ENCODE results near the gene IL4. TPM values are rescaled to one million over a fixed set of nuclear protein-coding genes. Genes with fewer than 3 reads are reported as not detected.

The IL4 gene
- total and polyA plus RNA-seq, 3 donors from 2014 or later, result not detected

GRCh38 chr5:132641841-132642240, 31.9 kb upstream of the IL4 start:
- WGBS, 2 donors, result 96 to 100% methylated on average over 3 of the region's 3 CpGs
- H3K4me1 ChIP-seq, result no peaks in the 10 kb centered on the region
- no peak overlapping the region for H3K27ac ChIP-seq
- no peak overlapping the region for H3K4me3 ChIP-seq
- H3K36me3 ChIP-seq (ENCODE audit: low read depth, missing control alignments), result no peaks in the 10 kb centered on the region
- no peak for DNase-seq
- TF ChIP-seq, protein P1, sequence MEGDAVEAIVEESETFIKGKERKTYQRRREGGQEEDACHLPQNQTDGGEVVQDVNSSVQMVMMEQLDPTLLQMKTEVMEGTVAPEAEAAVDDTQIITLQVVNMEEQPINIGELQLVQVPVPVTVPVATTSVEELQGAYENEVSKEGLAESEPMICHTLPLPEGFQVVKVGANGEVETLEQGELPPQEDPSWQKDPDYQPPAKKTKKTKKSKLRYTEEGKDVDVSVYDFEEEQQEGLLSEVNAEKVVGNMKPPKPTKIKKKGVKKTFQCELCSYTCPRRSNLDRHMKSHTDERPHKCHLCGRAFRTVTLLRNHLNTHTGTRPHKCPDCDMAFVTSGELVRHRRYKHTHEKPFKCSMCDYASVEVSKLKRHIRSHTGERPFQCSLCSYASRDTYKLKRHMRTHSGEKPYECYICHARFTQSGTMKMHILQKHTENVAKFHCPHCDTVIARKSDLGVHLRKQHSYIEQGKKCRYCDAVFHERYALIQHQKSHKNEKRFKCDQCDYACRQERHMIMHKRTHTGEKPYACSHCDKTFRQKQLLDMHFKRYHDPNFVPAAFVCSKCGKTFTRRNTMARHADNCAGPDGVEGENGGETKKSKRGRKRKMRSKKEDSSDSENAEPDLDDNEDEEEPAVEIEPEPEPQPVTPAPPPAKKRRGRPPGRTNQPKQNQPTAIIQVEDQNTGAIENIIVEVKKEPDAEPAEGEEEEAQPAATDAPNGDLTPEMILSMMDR (IDR thresholded peaks at IDR 0.05), result no peak
- TF ChIP-seq POLR2A (IDR thresholded peaks at IDR 0.05), result no peak
- H3K27me3 ChIP-seq, result no peaks in the 10 kb centered on the region
- intact Hi-C loops (cut with DNase I; ENCODE audit: low total_unique reads), result no loop called here
- no peaks in the 10 kb centered on the region for H3K9me3 ChIP-seq

- intact Hi-C loops (cut with DNase I; ENCODE audit: low total_unique reads), result no loop called here
- TF ChIP-seq, protein P1 (IDR thresholded peaks at IDR 0.05), result no peak
- TF ChIP-seq POLR2A (IDR thresholded peaks at IDR 0.05), result no peak
- no peaks in the 10 kb centered on the region for H3K36me3 ChIP-seq (ENCODE audit: low read depth, missing control alignments)
These were observed 29.6 kb upstream of the IL4 start for GRCh38 chr5:132644177-132644576.

DNA sequence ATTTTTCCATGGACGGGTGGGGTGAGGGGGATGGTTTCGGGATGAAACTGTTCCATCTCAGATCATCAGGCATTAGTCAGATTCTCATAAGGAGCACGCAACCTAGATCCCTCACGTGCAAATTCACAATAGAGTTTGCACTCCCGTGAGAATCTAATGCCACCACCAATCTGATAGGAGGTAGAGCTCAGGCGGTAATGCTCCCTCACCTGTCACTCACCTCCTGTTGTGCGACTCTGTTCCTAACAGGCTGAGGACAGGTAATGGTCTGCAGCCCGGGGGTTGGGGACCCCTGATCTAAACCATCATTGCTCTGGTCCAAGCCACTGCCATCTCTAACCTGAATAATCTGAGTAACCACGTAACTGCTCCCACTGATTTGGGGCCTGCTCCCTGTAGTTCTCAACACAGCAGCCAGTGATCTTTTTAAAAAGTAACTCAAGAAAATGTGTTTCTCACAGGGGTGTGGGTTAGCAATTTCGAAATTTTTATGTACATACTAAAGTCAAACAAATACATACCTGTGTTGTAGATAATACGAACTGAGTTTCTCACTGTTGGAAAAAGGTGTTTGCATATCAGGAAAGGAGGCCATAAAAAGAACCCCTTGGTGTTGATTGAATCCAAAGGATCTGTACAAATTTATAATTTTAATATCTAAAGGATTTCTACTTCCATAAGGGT, 27.1 kb upstream of the IL4 start:
- no peaks in the 10 kb centered on the region for H3K27me3 ChIP-seq
- TF ChIP-seq, protein P1 (IDR thresholded peaks at IDR 0.05), result no peak
- TF ChIP-seq POLR2A (IDR thresholded peaks at IDR 0.05), result no peak
- no peak for DNase-seq
- H3K4me3 ChIP-seq, result no peak overlapping the region
- H3K27ac ChIP-seq, result no peak overlapping the region
- H3K9me3 ChIP-seq, result no peaks in the 10 kb centered on the region
- H3K36me3 ChIP-seq (ENCODE audit: low read depth, missing control alignments), result no peaks in the 10 kb centered on the region
- H3K4me1 ChIP-seq, result no peaks in the 10 kb centered on the region
- WGBS, 2 donors, result 88 to 93% methylated on average over 11 of the region's 11 CpGs
- intact Hi-C loops (cut with DNase I; ENCODE audit: low total_unique reads), result no loop called here

More at GRCh38 chr5:132644177-132644576, 29.6 kb upstream of the IL4 start:
- no peak for DNase-seq
- no peak overlapping the region for H3K4me3 ChIP-seq
- no peak overlapping the region for H3K27ac ChIP-seq
- no peaks in the 10 kb centered on the region for H3K4me1 ChIP-seq
- H3K9me3 ChIP-seq, result no peaks in the 10 kb centered on the region
- no peaks in the 10 kb centered on the region for H3K27me3 ChIP-seq

DNA sequence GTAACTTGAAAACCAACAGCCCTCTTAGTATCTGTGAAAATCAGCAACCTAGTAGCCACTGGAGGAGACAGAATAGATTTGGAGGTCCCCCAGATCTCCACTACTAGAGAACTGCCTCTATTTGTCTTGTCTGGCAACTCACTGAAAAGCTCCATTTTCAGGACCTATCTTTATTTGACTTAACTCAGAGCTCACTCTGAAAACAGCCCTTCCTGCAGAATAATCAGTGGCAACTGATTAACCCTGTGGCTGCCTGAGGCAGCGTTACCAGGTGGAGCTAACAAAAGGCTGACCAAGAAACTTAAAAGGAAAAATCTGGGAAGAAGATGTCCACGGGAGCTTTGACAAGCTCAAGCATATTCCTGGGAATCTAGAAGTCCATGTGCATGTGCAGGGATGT, 26.3 kb upstream of the IL4 start:
- no peaks in the 10 kb centered on the region for H3K4me1 ChIP-seq
- 83 to 92% methylated on average over 2 of the region's 2 CpGs for WGBS, 2 donors

More for the DNA sequence above, 26.3 kb upstream of the IL4 start:
- Histone ChIP-seq H3K36me3 (ENCODE audit: low read depth, missing control alignments) (no peaks in the 10 kb centered on the region), H3K27me3 (no peaks in the 10 kb centered on the region), H3K27ac (no peak overlapping the region), H3K9me3 (no peaks in the 10 kb centered on the region), H3K4me3 (no peak overlapping the region)
- TF ChIP-seq, protein P1 (IDR thresholded peaks at IDR 0.05), result no peak
- TF ChIP-seq POLR2A (IDR thresholded peaks at IDR 0.05), result no peak
- intact Hi-C loops (cut with DNase I; ENCODE audit: low total_unique reads), result no loop called here
- DNase-seq, result no peak
